H1 (cell line): ENCODE measurements around the gene CYP26C1. TPM values are rescaled to one million over a fixed set of nuclear protein-coding genes. Genes with fewer than 3 reads are reported as not detected.

Experiments
- ATF2 ChIP-seq: IDR thresholded peaks from 2 replicates; pipeline ENCODE4 v1.6.1; 2012; ENCODE audit warnings: low read length, inconsistent platforms
- CHD7 ChIP-seq: fragments of 300-600 bp; sonication (generic); IDR thresholded peaks from 2 replicates; pipeline ENCODE4 v1.7.1; 2012; ENCODE audit warnings: low read length, moderate library complexity, mild to moderate bottlenecking, inconsistent platforms; ENCODE audit not compliant: insufficient replicate concordance
- CTBP2 ChIP-seq: IDR thresholded peaks from 2 replicates; pipeline ENCODE4 v1.7.0; 2011; ENCODE audit warnings: borderline replicate concordance, mild to moderate bottlenecking, moderate library complexity, mixed read lengths, low read length; ENCODE audit not compliant: insufficient read depth, insufficient read length
- EGR1 ChIP-seq: IDR thresholded peaks from 2 replicates; pipeline ENCODE4 v1.6.1; 2011; ENCODE audit warnings: low read depth, low read length, borderline replicate concordance
- HDAC6 ChIP-seq: IDR thresholded peaks from one replicate; pipeline ENCODE4 v1.7.1; 2012; ENCODE audit warnings: low read depth, mild to moderate bottlenecking, inconsistent platforms, low read length, moderate library complexity
- SRF ChIP-seq: IDR thresholded peaks from 2 replicates; pipeline ENCODE4 v1.6.1; 2011; ENCODE audit warnings: mild to moderate bottlenecking, low read depth, low read length, moderate library complexity
- polyA plus RNA-seq, 7 experiments: library from polyadenylated mRNA; depleted of rRNA in 3 of 7; stranded (reverse) in 5 of 7; unstranded in 2 of 7; fragments of >200 nt in 5 of 7; fragments of 200-250 nt in 2 of 7; gene quantifications; 1 replicate in 5 of 7; 2 replicates in 1 of 7; 4 replicates in 1 of 7; pipeline versions ENCODE4 v1.2.1 to v1.2.3, GENCODE V29; 2011 to 2013; ENCODE audit warnings: missing spikeins in 2 of 7, mixed read lengths in 2 of 7
- total RNA-seq: library from RNA; stranded (reverse); fragmentation: NEBNext Ultra II Directional; extraction: Animal tissue kit (Norgen Biotek cat#: 25700); gene quantifications from 2 replicates; pipeline ENCODE4 v1.2.1, GENCODE V29; 2021

The CYP26C1 gene
- total and polyA plus RNA-seq, 2 of the 8 experiments (the other 6 are each of a cell fraction or from before 2014, with no cell fraction given) = 0.12 to 0.28 TPM

GRCh38 chr10:93058139-93058538 lies 2.5 kb upstream of the CYP26C1 start (continued):
- no peak for TF ChIP-seq CHD7
- TF ChIP-seq CTBP2 = no peak
- TF ChIP-seq EGR1 = no peak
- no peak for TF ChIP-seq ATF2
- TF ChIP-seq SRF = no peak
- TF ChIP-seq HDAC6 = no peak
